ENCODE measurements around the gene JMJD1C.

The JMJD1C gene

DNA sequence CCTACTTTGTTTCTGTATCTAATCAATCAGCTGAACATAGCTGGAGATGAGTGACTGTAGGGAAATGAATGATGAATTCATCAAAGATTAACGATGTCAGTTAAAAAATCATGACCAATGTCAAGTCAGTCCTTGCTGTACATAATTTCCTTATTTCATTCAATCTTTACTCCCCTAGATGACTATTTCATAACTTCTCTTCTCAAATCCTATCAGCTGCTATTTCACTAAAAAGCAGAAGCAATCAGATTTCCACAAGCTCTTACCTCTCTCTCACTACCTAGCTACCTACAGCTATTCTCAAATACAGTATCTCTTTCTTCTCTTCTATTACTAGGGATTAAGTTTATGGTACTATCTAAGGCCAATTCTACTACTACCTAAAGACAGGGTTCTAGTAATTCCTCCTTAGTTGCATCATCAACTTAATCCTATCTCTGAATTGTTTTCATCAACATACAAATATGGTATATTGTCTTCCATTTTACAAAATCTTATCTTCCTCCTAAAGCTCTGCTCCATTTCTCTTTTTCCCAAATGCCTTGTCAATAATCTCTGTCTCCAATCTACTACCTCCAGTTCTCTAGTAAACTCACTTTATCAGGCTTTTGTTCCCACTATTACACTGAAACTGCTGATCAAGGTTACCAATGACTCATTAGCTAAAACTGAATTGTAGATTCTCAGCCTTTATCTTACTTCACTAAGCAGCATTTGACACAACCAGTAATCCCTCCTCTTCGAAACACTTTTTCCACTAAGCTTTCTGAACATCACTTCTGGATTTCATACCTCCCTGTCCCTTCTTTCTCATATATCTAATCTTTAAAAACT, 28.4 kb downstream of the JMJD1C start:
- DNase-seq, result no peak

DNA sequence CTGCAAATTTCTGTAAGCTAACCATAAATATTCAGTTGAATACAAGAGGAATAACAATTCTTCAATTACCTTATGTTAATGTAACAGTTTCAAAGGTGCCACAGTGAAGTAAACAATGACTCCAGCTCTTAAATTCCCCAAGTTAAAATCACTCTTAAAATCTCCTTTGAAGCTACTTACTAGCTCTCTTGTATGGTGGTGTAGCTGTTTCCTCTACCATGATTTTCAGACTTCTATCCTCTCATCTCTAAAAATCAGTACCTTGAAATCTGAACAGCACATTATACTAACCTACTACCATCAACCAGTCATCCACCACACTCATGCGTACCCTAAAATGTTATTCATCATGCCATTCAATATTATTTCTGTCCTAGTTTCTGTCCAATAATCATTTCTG, 29.6 kb downstream of the JMJD1C start:
- DNase-seq, result no peak

DNA sequence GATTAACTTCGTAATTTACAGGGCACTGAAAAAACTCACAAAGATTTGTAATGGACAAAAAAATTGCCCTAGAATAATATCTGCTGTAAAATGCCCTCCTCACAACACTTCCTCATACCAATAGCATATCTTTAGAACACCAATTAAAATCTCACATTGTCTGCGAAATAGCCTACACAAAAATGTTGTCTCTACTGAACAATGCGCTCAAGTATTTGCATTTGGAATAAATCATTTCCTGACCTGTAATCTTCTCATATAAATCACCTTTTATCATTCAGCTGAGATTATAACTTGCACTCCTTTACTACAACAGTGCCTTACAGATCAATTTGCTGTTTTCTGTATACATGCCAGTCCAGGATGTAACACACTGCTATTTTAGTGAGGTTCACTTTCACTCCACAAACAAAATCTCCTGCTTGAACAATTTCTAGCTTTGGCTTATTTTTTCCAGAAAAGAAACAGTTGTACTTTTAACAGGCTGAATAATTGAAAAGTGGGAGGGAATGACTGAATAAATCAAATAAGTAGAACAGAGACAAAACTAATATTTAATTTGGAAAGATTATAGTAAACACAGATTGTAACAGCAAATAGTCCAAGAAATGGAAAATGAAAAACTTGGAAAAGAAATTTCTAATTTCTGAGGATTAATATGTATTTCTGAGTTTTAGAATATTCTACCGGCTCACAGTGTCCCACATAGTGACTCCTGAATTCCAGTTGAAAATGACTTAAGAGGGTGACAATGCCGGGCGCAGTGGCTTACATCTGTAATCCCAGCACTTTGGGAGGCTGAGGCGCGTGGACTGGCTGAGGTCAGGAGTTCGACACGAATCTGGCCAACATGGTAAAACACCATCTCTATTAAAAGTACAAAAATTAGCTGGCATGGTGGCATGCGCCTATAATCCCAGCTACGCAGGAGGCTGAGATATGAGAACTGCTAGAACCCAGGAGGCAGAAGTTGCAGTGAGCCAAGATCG, 30.6 kb downstream of the JMJD1C start:
- no peak for DNase-seq

DNA sequence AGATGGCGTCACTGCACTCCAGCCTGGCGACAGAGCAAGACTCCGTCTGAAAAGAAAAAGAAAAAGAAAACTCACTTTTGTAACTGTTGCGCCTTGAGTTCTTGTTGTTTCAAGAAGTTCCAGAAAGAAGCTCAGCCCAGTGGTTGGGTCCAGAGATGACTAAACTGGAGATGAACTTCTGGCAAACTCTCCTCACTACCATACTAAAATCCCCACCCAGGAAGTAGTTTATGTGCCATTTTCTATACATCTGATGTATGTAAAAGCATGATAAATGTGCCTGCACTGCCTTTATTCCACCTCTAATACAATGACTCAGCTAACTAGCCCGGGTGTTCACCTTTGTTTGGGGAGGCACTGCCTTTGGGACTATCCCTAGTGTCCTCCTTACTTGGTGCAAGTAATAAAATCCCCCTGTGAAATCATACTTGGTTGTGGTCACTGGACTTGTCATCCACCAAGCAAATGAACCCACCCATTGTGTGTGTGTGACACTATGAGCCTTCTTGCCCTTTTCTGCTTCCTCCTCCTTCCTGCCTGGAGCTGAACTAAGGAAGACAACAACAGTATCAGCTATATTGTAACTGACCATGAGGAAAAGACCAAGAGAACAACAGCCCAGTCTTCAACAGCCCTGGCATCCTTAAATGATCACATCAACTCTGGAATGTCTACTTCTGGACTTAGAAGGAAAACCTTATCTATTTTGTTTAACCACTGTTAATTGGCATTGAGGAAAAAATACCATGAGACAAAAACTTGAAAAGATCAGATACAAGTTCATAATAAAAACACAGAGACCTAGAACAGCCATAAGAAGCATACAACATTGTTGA, 33.6 kb downstream of the JMJD1C start:
- no peak for DNase-seq

DNA sequence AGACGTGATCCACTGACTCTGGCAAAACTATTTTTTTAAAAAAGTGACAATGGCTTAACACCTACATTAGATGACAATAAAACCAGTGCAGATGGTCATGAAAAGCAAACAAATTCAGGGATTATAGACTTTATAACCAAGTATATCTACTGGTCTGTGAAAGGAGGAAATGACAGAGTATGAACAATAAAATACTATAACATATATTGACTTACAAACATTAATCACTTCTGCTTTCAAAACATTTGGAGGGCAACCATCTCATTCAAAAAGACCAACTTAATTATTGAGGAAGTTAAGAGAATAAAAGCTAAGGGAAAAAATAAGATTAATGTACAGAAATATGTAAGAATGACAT, 34.8 kb downstream of the JMJD1C start:
- no peak for DNase-seq

DNA sequence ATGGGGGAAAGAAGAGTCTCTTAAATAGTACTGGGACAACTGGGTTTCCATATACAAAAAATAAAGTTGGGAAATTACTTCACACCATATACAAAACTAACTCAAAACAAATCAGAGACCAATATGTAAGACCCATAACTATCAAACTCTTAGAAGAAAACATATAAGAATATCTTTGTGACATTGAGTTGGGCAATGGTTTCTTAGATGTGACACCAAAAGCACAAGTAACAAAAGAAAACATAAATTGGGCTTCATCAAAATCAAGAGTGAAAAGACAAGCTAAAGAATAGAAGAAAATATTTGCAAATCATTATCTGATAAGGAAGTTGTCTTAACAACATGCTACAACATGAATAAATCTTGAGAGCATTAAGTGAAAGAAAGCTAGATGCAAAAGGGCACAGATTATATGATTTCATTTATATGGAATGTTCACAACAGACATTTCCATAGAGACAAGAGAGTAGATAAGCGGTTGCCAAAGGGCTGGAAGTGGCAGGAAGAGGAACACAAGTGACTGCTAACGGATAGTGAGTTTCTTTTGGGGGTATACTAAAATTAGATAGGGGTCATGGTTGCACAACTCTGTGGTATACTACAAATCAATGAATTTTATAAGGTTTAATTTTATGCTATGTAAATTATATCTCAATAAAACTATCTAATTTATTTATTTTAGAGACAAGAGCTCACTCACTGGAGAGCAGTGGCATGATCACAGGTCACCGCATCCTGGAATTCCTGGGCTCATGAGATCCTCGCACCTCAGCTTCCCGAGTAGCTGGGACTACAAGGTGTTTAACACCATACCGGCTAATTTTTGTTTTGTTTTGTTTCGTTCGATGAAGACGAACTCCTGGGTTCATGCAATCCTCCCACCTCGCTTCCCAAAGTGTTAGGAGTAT, 35.4 kb downstream of the JMJD1C start:
- DNase-seq, result no peak

DNA sequence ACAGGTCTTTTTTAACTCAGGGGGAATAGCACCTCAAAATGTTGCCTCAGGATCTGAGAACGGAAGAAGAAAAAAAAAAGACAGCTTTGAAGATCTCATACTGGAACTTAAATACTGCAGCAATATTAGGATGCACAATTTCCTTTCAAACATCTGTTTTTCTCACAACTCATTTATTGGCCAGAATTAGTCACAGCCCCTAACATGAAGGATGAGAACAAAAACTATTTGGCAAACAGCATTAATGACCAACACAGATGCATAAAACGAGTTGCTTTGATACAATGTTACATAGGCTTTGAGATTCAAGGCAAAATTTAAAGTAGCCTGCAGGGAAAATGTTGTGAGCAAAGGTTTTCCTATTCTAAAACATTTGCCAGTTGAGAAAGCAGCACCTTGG, 36.5 kb downstream of the JMJD1C start:
- DNase-seq, result no peak

DNA sequence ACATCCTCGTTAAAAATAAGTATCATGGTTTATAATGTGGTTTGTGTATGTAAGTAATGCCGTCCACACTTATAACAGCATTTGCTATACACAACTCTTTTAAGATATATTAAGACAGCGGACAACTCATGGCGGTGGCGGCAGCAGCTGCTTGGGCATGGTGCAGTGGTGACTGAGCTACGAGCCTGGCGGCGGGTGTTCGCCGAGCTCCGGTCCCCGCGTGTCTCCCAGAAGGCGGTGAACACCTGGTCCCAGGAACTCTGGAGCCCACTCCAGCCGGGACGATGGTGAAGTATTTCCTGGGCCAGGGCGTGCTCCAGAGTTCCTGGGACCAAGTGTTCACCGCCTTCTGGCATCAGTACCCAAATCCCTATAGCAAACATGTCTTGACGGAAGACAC, 38.8 kb downstream of the JMJD1C start:
- no peak for DNase-seq

DNA sequence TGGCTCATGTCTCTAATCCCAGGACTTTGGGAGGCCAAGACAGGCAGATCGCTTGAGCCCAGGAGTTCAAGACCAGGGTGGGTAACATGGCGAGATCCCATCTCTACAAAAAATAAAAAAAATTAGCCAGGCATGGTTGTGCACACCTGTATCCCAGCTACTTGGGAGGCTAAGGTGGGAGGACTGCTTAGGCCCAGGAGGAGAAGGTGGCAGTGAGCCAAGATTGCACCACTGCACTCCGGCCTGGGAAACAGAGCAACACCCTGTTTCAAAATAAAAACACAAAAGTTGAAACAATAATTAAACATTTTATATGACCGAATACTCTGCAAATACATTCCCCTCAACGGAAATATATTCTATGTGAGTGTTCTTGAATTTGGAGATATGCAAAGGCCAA, 40.3 kb downstream of the JMJD1C start:
- DNase-seq, result no peak

DNA sequence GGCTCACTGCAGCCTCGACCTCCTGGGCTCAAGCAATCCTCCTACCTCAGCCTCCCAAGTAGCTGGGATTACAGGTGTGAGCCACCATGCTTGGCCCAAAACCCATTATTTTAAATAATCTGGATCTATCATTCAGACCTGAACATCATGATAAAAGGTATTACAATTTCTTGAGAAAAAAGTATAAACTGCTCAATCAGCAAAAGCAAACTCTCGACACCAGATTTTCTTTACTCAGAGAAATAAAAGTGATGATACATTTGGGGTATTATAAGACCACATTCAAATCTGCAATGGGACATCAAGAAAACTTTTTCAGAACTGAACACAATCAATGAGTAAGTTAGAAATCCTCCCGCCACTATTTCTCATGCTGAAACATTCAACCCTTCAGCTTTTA, 41.2 kb downstream of the JMJD1C start:
- no peak for DNase-seq

DNA sequence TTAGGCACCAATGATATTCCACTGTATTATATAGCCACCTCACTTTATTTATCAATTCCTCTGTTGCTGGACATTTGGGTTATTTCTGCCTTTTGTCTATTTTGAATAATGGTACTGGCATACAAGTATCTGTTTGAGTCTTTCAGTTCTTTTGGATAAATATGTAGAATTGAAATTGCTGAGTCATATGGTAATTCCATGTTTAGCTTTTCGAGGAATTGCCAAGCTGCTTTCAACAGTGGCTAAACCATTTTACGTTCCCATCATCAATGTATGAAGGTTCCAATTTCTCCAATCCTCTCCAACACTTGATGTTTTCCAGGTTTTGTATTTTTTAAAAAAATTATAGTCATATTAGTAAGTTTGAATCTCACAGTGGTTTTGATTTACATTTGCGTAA, 42.3 kb downstream of the JMJD1C start:
- no peak for DNase-seq

DNA sequence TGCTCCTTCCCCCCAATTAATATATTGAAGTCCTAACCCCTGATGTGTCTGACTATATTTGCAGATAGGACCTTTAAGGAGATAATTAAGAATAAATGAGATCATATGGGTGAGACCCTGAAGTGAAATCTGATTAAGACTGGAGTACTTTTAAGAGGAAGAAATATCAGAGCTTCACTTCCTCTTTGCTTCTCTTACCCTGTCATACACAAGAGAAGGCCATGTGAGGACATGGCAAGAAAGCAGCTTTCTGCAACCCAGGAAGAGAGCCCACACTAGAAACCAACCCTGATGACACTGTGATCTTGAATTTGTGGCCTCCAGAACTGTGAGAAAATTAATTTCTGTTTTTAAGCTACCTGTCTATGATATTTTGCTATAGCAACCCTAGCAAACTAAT, 44.2 kb downstream of the JMJD1C start:
- no peak for DNase-seq

DNA sequence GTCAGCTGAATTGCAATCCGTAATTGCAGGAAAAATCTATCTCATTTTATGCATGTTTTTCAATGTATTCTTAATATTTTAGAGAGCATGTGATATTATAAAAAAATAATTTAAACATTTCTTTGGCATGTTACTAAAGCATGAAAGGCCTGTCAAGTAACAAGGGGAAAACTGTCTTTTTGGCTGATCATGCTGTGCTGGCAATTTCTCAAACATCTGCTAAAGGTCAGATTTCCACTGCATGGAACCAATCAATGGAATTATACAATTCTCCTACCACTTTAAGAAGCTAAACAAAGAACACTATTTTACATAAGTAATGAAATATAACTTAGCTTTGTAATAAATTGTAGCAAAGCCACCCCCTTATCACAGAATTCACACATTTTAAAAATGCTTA, 49.4 kb downstream of the JMJD1C start:
- peak; percentile 2 for DNase-seq

DNA sequence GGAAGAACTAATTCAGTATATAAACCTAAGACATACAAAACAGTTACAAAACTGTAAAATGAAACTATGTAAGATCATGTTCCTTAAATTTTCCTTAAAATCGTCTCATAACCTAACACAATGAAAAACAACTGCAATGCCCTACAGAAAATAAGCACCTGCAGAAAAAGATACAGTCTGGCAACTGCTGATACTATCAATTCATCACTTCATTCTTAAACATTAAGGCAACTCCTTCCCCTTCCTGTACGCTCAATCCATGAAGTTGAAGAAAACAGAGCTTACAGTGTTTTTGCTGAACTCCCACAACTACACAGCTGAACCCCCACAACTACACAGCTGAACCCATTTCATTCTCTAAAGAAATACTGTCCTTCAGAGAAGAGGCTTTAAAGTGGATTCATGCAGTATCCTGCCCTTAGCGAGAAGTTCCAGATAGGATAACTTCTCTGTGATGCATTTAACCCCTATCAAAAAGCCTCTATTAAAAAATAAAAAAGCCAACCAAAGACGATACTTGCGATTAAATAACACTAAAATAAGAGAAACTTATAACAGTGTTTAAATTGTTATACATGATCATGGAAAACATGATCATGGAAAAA, 50.0 kb downstream of the JMJD1C start:
- no peak for DNase-seq

DNA sequence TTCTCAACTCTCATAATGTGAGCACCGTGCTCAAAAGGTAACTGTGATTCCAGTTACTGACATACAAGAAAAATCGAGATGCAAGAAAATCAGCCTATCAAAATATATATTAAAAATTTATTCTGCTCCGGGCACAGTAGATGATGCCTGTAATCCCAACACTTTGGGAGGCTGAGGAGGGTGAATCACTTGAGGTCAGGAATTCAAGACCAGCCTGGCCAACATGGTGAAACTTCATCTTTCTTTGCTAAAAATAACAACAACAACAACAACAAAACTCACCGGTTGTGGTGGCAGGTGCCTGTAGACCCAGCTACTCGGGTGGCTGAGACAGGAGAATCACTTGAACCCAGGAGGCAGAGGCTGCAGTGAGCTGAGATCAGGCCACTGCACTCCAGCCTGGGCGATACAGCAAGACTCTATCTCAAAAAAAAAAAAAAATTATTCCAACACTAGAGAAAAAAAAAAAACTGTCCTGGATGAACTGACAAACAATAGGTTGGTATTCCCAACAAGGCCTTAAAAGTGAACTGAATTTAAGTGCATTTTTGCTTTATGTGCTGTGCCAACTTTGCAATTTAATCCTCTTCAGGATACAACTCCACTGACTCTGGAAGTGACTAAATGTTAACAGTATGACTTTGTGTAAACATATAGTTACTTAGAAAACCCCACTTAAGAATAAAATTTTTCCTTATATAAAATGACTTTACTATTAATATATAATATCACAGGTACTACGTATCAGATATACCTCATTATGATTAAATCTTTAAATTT, 51.1 kb downstream of the JMJD1C start:
- DNase-seq, result no peak

DNA sequence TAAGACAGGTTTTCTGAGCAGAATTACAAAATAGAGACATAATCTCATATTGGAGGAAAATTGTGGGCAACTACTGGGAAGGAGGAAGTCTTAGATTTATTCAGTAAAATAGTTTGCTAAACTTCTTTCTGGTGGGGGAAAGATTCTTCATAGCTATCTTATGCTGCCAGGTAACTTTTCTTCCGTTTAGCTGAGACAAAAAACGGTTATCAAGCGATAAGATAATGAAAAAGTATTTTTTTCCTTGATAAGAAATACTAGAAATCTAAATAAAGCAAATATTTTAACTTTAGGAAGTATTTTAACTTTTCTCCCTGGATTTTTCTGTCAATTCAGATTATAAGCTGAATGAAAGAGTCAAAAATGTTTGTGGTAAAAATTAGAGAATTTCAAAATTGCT, 52.3 kb downstream of the JMJD1C start:
- DNase-seq, result no peak

DNA sequence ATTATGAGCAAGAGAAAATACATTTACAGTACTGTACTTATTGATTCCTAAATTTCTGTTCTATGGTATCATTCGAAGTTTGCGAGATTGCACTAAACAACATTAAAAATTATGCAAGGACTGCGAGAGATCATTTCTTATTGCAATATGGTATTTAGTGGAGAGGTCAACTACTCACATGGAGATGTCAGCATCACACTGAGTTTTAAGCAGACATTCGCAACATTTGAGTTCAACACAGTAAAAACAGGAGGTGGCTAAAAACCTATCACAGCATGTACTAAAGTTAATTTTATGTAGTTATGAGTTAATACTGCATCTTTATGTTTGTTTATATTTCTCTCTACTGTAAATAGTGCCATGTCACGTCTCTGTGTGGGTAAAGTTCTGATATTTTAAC, 53.5 kb downstream of the JMJD1C start:
- DNase-seq, result no peak

DNA sequence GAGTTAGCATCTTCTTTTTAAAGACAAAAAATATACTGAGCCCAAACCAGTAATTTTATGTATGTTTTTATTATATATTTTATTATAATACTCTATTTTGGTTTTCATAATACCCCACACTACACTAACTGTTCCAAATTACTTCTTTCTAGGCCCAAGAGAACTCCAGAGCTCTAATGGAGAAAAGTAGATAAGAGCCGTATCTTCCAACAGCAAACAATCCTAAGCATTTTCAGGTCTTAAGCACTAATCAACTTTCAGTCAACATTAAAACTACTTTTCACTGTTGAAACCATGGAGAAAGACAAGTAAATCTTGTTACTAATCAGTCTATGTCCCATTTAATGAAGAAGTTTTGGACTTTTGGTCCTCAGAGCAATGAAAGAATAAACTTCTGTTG, 55.1 kb downstream of the JMJD1C start:
- no peak for DNase-seq

DNA sequence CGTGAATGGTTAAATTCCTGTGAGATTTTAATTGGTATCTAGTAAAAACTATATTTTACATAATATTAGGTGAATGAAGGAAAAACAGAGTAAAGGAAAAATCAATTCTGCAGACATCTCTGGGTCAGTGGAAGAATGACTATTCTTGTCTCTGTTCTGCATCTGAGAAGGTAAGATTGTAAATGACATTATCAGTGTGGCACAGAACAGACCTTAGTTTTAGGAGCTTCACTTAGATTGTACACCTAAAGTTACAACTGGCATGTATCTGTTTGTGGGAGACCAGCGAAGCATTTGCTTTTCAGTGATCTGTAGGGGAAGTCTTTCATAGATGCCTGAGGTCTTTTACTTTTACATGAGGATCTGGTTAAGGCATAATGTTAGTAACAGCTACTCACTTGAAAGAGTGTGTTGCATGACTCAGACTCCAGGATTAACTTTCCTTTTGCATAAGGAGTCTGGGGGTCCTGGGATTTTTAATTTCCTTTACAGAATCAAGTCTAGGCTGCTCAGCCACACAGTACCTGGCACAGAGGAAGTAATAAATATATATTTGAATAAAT, 56.2 kb downstream of the JMJD1C start:
- no peak for DNase-seq

DNA sequence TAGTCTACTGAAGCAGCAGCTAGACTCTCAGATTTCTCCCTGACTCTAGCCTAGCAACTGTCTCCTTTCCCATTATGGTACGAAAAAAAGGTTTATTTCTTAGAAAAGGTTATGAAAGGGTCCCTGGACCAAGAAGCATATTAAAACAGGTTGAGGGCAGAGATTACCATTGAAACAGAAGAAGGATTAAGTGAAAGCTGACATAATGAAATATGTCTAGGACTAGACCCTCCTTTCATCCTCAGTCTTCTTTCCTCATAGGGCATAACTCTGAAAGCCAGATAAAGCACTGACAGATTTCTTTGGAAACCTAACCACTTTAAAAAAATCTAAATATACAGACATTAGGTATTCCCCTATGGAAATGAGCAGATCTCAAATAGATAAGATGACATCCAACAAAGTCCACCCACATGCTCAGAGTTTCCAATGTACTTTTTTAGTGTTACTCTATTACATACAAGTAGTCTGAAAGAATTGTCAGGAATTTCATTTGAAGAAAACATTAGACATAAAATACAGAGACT, 58.6 kb downstream of the JMJD1C start:
- DNase-seq, result no peak
